HG03442 (cell line): ENCODE results near the gene PPP6R3.

Experiments used
- ATAC-seq: cut with Tn5 transposase; IDR thresholded peaks from one replicate; pipeline ENCODE4 v1.9.1; 2021; ENCODE audit warnings: mild to moderate bottlenecking, moderate library complexity; ENCODE audit not compliant: unreplicated experiment

Gene PPP6R3

GRCh38 chr11:68488623-68489022 is 28.1 kb downstream of the PPP6R3 start:
- no peak for ATAC-seq

- no peak for ATAC-seq
These were observed 34.7 kb downstream of the PPP6R3 start for GRCh38 chr11:68495220-68495729.

GRCh38 chr11:68495872-68496271 is 35.3 kb downstream of the PPP6R3 start:
- no peak for ATAC-seq

GRCh38 chr11:68497761-68498160 is 37.2 kb downstream of the PPP6R3 start:
- ATAC-seq = no peak

- no peak for ATAC-seq
These were observed 37.8 kb downstream of the PPP6R3 start for GRCh38 chr11:68498321-68498720.

- no peak for ATAC-seq
These were observed 38.6 kb downstream of the PPP6R3 start for GRCh38 chr11:68498903-68499883.

- ATAC-seq = no peak
These were observed 39.7 kb downstream of the PPP6R3 start for GRCh38 chr11:68500206-68500605.

- no peak for ATAC-seq
These were observed 41.3 kb downstream of the PPP6R3 start for GRCh38 chr11:68501813-68502212.

- ATAC-seq = no peak
These were observed 42.7 kb downstream of the PPP6R3 start for GRCh38 chr11:68503251-68503687.

GRCh38 chr11:68503792-68504191 is 43.2 kb downstream of the PPP6R3 start:
- no peak for ATAC-seq

- no peak for ATAC-seq
These were observed 44.0 kb downstream of the PPP6R3 start for GRCh38 chr11:68504432-68505066.

- ATAC-seq = no peak
These were observed 45.0 kb downstream of the PPP6R3 start for GRCh38 chr11:68505596-68505995.

GRCh38 chr11:68506908-68507307 is 46.4 kb downstream of the PPP6R3 start:
- no peak for ATAC-seq

GRCh38 chr11:68508425-68508824 is 47.9 kb downstream of the PPP6R3 start:
- ATAC-seq = no peak

GRCh38 chr11:68509066-68509465 is 48.5 kb downstream of the PPP6R3 start:
- ATAC-seq = no peak

GRCh38 chr11:68513930-68514487 is 53.5 kb downstream of the PPP6R3 start:
- no peak for ATAC-seq

- no peak for ATAC-seq
These were observed 56.7 kb downstream of the PPP6R3 start for GRCh38 chr11:68517121-68517741.

- ATAC-seq = no peak
These were observed 57.6 kb downstream of the PPP6R3 start for GRCh38 chr11:68518191-68518590.

- ATAC-seq = no peak
These were observed 61.6 kb downstream of the PPP6R3 start for GRCh38 chr11:68521969-68522652.

GRCh38 chr11:68523033-68523432 is 62.5 kb downstream of the PPP6R3 start:
- no peak for ATAC-seq
